NK-92 (cell line): ENCODE results near the gene PARP6.

Experiments
- DNase-seq: peaks from one replicate; lab custom pipeline; 2025; ENCODE audit not compliant: unreplicated experiment; lab: John Stamatoyannopoulos, UW

The PARP6 gene

GRCh38 chr15:72201391-72201921 lies 70.9 kb downstream of the PARP6 start:
- no peak for DNase-seq

DNA sequence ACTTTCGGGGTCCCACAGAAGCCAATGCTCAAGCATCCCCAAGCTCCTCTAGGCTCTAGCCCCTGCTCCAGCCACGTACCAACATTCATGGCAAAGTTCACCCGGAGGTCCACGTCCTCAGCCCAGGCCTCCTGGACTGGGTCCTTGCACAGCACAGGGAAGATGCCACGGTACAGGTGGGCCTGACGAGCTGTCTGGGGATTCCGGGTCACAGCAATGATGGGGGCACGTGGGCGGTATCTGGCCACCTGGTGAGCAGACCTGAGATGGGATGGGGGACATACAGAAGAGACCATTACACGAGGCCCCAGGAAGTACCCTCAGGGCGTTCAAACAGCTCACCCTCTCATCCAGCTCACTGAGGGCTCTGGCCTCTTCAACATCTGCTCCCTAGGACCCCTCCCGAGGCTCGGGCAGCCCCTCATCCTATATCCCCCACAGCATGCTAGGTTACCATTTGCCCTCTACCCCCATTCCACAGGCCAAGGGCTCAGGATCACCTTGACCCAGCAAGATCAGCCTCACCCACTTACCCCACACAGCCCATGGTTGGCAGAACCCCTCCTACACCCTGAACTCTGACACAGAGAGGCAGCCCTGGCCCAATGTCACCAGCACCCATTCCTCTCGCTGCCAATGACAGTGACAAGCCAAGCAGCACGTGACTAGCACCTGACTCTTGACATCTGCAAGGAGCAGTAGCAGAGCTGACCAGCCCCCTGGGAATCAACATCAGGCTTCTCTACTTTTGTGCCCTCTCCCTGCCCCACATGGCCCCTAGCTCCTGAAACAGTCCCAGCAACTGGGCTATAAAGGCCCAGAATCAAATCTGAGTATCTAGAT lies 71.7 kb downstream of the PARP6 start:
- DNase-seq, result no peak

GRCh38 chr15:72199721-72200212 lies 72.6 kb downstream of the PARP6 start:
- no peak for DNase-seq

GRCh38 chr15:72199205-72199515 lies 73.2 kb downstream of the PARP6 start:
- no peak for DNase-seq

GRCh38 chr15:72198356-72199204 lies 73.8 kb downstream of the PARP6 start:
- no peak for DNase-seq

GRCh38 chr15:72197460-72198355 lies 74.6 kb downstream of the PARP6 start, which contains the start of gene GRAMD2A:
Gene GRAMD2A, minus strand, starts transcription at chr15:72197787.
- no peak for DNase-seq

DNA sequence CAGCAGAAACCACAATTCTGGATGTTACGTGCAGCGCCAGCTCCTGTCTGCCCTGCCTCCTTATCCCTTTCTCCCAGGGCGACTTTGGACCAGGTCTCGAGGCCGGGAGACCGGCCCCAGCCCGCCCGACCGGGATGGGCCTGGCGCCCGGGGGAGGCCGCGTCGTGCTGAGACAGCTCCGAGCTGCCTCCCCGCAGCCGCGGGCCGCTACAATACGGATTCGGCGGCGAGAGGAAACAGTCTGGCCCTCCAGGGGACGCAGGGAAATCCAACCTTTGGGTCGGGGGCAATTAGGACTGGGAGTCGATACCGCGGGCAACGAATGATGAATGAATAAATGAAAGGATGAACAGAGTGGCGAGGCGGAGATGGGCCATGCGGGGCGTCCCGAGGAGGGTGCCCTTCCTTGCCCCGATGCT lies 75.3 kb downstream of the PARP6 start:
- DNase-seq, result no peak

DNA sequence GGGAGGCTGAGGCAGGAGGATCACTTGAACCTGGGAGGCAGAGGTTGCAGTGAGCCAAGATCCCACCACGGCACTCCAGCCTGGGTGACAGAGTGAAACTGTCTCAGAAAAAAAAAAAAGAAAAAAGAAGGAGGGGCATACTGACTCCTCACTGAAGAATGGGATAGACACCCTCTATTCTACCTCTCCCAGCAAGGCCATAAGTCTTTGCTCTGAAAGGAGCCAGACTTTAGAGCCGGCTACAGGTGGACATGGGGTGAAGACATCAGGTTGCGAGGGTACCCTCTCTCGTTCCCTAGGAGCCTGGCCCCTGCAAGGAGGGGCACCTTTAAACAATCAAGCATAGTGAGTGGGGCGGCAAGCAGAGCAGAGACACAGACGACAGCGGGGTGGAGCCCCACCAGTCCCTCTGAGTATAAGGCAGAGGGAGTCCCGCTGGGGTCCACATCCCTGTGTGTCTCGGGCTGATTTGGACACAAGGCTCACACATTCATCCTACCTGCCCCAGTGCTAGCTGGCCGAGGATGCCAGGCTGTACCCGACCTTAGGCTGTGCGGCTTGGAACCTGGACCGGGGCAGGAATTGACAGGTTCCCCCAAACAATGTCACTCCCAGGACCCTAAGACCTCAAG lies 75.8 kb downstream of the PARP6 start:
- DNase-seq, result no peak

DNA sequence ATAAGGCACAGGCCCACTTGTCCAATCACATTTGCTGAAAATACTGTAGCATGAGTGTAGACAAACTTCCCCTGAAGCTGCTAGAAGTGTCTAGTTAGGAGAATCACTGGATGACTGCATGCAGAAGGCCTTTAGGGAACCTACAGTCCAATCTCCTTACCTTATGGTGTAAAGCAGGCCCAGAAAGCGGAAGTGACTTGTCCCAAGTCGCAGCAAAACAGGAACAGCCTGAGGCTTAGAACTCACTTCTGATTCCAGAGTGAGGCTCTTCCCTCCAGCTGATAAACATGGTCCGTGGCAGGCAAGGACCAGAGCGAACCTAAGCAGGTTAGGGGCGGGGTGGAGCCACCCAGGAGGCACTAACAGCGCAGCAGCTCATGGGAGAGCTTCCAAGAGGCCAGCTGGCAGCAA lies 77.2 kb downstream of the PARP6 start:
- DNase-seq, result no peak

DNA sequence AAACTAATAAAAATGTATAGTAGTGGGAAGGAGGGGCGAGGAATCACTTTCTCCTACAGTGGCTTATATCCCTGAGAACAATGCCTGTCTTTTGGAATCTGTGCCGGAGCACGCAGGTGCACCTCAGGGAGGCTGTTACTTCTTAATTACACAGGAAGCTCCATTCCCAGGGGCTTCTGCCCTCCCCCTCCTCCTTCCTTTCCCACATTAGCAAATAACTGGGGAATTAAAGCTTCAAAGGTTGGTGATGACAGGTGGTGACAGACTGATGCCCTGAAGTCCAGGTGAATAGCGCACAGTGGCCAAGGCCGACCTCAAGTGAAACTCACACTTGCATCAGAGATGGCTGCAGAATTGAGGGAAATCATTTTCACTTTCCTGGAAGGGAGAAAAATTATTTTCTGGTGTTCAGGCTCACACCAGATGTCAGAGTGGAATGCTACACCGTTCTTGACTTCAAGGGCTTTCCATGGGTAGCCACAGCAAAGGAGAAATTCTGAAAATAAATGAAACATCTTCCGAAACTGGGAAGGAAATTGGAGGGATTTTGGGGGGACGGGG lies 78.4 kb downstream of the PARP6 start:
- no peak for DNase-seq

DNA sequence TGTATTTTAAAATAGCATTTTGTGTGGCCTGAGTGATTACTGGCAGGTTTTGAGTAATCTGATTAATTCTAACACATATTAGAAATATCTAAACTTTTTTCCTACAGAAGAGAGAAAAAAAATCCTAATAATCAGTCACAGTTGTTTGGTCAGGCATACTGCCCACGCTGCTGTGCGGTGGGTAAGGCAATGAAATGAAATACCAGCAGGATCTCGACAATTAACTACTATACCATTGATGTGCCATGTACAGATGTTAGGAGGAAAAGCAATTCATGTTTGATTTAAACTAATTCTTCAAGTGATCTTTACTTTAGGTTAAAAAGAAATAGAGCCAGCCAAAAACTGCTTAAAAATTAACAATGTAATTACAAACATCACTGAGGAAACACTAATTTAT lies 79.9 kb downstream of the PARP6 start:
- no peak for DNase-seq
